BE2C (cell line): ENCODE measurements around the gene LDB2.

Experiments used
- DNase-seq: peaks from one replicate; pipeline ENCODE4 v3.0.0-alpha.2; 2020
- H3K27me3 ChIP-seq: fragments of 250-450 bp; sonication (Bioruptor Pico); 2 replicates; pipeline ENCODE4 v1.5.1; 2020; ENCODE audit warnings: mild to moderate bottlenecking
- H3K36me3 ChIP-seq: fragments of 250-450 bp; sonication (Bioruptor Pico); 2 replicates; pipeline ENCODE4 v1.5.1; 2020; ENCODE audit warnings: mild to moderate bottlenecking
- H3K4me1 ChIP-seq: fragments of 250-450 bp; sonication (Bioruptor Pico); 2 replicates; pipeline ENCODE4 v1.5.1; 2020
- H3K4me3 ChIP-seq: 2 replicates; pipeline ENCODE4 v1.5.1; 2011; ENCODE audit warnings: low read depth, low read length
- H3K9me3 ChIP-seq: fragments of 250-450 bp; sonication (Bioruptor Pico); 2 replicates; pipeline ENCODE4 v1.5.1; 2020
- TF ChIP-seq, protein P1 (sequence below): IDR thresholded peaks from 2 replicates; pipeline ENCODE4 v1.5.1; 2012; ENCODE audit warnings: mild to moderate bottlenecking, low read depth, low read length

Gene LDB2

DNA sequence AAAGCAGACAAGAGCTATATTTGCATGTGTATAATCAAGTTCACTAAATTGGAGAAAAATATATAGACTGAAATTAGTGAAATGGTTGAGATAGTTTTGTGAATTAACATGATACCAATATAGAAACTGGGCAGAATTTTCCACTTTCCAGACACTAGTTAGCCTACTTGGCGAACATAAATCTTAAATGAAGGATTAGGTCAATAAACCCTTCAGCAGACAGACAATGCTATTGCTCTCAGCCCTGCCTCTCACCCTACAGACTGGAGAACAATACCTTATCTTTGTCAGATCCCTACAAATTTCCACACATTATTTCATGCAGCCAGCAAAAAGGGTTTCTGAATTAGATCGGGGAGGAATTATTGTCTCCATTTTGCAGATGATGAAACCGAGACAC lies 435.8 kb downstream of the LDB2 start:
- TF ChIP-seq, protein P1, sequence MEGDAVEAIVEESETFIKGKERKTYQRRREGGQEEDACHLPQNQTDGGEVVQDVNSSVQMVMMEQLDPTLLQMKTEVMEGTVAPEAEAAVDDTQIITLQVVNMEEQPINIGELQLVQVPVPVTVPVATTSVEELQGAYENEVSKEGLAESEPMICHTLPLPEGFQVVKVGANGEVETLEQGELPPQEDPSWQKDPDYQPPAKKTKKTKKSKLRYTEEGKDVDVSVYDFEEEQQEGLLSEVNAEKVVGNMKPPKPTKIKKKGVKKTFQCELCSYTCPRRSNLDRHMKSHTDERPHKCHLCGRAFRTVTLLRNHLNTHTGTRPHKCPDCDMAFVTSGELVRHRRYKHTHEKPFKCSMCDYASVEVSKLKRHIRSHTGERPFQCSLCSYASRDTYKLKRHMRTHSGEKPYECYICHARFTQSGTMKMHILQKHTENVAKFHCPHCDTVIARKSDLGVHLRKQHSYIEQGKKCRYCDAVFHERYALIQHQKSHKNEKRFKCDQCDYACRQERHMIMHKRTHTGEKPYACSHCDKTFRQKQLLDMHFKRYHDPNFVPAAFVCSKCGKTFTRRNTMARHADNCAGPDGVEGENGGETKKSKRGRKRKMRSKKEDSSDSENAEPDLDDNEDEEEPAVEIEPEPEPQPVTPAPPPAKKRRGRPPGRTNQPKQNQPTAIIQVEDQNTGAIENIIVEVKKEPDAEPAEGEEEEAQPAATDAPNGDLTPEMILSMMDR = no peak
- H3K4me3 ChIP-seq = no peak overlapping the region
- H3K9me3 ChIP-seq = no peaks in the 10 kb centered on the region
- no peak for DNase-seq
- no peaks in the 10 kb centered on the region for H3K4me1 ChIP-seq
- no peaks in the 10 kb centered on the region for H3K27me3 ChIP-seq
- H3K36me3 ChIP-seq = no peaks in the 10 kb centered on the region

DNA sequence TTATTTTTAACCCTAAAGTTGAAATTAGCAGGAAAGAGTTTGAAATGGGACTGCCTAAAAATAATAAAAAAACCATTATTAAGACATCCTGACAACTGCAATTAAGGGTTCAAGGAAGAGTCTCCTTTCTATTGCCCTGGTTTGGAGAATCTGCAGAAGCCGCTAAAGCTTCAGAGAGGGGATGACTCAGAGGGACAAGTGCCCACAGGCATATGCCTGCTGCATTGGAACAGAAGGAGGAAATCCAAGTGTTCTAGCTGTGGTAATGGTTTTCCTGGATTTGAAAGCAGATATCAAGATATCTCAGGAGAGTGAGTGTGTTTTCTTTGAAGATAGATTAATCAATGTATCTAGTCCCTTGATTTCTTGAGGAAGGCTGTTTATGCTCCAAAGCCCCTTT lies 437.1 kb downstream of the LDB2 start:
- Histone ChIP-seq H3K27me3 (no peaks in the 10 kb centered on the region; the same call in 1 of the 2 replicates), H3K4me3 (no peak overlapping the region), H3K9me3 (no peaks in the 10 kb centered on the region), H3K4me1 (no peaks in the 10 kb centered on the region), H3K36me3 (no peaks in the 10 kb centered on the region)
- TF ChIP-seq, protein P1 = no peak
- DNase-seq = peak; percentile 15

DNA sequence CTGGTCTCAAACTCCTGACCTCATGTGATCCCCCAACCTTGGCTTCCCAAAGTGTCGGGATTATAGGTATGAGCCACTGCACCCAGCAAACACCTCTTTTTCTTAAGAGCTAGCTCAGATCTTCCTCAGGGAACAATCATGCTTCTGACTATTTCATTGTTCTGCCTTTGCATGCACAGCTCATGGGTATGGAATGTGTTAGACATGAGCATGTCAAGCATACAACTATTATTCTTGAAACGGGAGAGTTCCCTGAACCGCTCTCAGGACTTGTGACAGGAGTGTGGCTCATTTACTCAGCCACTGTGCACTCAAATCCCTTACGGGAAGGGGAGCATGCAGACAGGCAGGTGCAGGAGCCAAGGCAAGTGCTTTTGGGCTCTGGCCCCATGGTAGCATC lies 440.5 kb downstream of the LDB2 start:
- H3K4me1 ChIP-seq = no peaks in the 10 kb centered on the region
- H3K4me3 ChIP-seq = no peak overlapping the region
- TF ChIP-seq, protein P1 = no peak
- DNase-seq = no peak
- no peaks in the 10 kb centered on the region for H3K36me3 ChIP-seq
- no peaks in the 10 kb centered on the region; the same call in 1 of the 2 replicates for H3K27me3 ChIP-seq
- no peaks in the 10 kb centered on the region for H3K9me3 ChIP-seq
